ENCODE measurements around the gene CXCR6.

DNA sequence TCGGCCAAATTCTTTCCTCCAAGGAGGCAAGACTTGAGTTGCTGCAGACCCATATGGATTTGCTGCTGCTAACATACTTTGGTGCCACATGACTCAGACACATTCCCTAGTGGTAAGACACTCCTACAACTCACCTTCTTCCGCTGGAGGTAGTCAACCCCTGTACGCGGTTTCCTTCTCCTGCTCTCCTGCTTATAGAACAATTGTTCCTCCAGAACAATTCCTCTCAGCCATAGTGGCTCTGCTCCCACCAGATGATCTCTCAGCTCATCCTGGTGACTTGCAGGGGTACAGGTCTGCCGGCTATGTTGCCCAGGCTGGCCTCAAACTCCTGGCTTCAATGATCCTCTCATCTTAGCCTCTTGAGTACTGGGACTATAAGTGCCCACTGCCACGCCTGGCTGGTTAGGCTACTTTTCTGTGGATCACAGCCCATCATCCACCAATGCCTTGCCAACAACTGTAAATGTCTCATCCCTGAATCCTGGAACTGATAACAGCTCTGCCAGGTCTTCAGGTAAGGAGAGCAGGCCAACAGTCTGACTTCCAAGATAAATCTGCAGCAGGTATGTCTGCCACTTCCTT lies 2.4 kb upstream of the CXCR6 start:
- TF ChIP-seq, protein P1, sequence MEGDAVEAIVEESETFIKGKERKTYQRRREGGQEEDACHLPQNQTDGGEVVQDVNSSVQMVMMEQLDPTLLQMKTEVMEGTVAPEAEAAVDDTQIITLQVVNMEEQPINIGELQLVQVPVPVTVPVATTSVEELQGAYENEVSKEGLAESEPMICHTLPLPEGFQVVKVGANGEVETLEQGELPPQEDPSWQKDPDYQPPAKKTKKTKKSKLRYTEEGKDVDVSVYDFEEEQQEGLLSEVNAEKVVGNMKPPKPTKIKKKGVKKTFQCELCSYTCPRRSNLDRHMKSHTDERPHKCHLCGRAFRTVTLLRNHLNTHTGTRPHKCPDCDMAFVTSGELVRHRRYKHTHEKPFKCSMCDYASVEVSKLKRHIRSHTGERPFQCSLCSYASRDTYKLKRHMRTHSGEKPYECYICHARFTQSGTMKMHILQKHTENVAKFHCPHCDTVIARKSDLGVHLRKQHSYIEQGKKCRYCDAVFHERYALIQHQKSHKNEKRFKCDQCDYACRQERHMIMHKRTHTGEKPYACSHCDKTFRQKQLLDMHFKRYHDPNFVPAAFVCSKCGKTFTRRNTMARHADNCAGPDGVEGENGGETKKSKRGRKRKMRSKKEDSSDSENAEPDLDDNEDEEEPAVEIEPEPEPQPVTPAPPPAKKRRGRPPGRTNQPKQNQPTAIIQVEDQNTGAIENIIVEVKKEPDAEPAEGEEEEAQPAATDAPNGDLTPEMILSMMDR (IDR thresholded peaks at IDR 0.05) = no peak
- TF ChIP-seq EZH2 (IDR thresholded peaks at IDR 0.05) = no peak
- no peak for TF ChIP-seq EZH2phosphoT487 (IDR thresholded peaks at IDR 0.05)
